GM19099 (cell line): Measurements from ENCODE around the gene TMEM132C.

Experiments
- POLR2A ChIP-seq: IDR thresholded peaks from 3 replicates; pipeline ENCODE4 v1.6.1; 2011; ENCODE audit warnings: low read depth; ENCODE audit not compliant: insufficient read length; ENCODE audit errors: extremely low read depth

TMEM132C gene

GRCh38 chr12:128680555-128680954 is 413.6 kb downstream of the TMEM132C start:
- TF ChIP-seq POLR2A, result no peak

GRCh38 chr12:128682548-128683275 is 415.7 kb downstream of the TMEM132C start:
- TF ChIP-seq POLR2A, result no peak

- TF ChIP-seq POLR2A, result no peak
Observed at GRCh38 chr12:128684352-128684751, 417.4 kb downstream of the TMEM132C start.

- TF ChIP-seq POLR2A, result no peak
Observed at GRCh38 chr12:128685903-128686475, 419.0 kb downstream of the TMEM132C start.

- TF ChIP-seq POLR2A, result no peak
Observed at GRCh38 chr12:128687851-128688250, 420.9 kb downstream of the TMEM132C start.

GRCh38 chr12:128690641-128691040 is 423.7 kb downstream of the TMEM132C start:
- TF ChIP-seq POLR2A, result no peak

GRCh38 chr12:128693115-128693514 is 426.1 kb downstream of the TMEM132C start:
- no peak for TF ChIP-seq POLR2A

GRCh38 chr12:128693771-128694170 is 426.8 kb downstream of the TMEM132C start:
- no peak for TF ChIP-seq POLR2A

- no peak for TF ChIP-seq POLR2A
Observed at GRCh38 chr12:128694445-128694844, 427.5 kb downstream of the TMEM132C start.

- TF ChIP-seq POLR2A, result no peak
Observed at GRCh38 chr12:128695697-128696096, 428.7 kb downstream of the TMEM132C start.

- TF ChIP-seq POLR2A, result no peak
Observed at GRCh38 chr12:128698301-128698972, 431.5 kb downstream of the TMEM132C start.

- no peak for TF ChIP-seq POLR2A
Observed at GRCh38 chr12:128699106-128699505, 432.1 kb downstream of the TMEM132C start.

GRCh38 chr12:128702371-128702770 is 435.4 kb downstream of the TMEM132C start:
- TF ChIP-seq POLR2A, result no peak

- no peak for TF ChIP-seq POLR2A
Observed at GRCh38 chr12:128705140-128705539, 438.2 kb downstream of the TMEM132C start.

GRCh38 chr12:128707488-128707887 is 440.5 kb downstream of the TMEM132C start:
- TF ChIP-seq POLR2A, result no peak

GRCh38 chr12:128708789-128709188 is 441.8 kb downstream of the TMEM132C start:
- no peak for TF ChIP-seq POLR2A

- no peak for TF ChIP-seq POLR2A
Observed at GRCh38 chr12:128709660-128710059, 442.7 kb downstream of the TMEM132C start.

GRCh38 chr12:128711486-128711885 is 444.5 kb downstream of the TMEM132C start:
- TF ChIP-seq POLR2A, result no peak
